Measurements from ENCODE around the gene WDR36. TPM values are rescaled to one million over a fixed set of nuclear protein-coding genes. Genes with fewer than 3 reads are reported as not detected.

Gene WDR36
- polyA plus RNA-seq, 1 of the 3 experiments (the other 2 are of a cell fraction) = 6.7 TPM

GRCh38 chr5:111132731-111133435, 40.7 kb downstream of the WDR36 start (continued):
- TF ChIP-seq SIN3A (IDR thresholded peaks at IDR 0.05; ENCODE audit: borderline replicate concordance, low read depth, low read length) (no peak), NFIC (IDR thresholded peaks at IDR 0.05; ENCODE audit: borderline replicate concordance) (no peak)
- TF ChIP-seq, protein P1, sequence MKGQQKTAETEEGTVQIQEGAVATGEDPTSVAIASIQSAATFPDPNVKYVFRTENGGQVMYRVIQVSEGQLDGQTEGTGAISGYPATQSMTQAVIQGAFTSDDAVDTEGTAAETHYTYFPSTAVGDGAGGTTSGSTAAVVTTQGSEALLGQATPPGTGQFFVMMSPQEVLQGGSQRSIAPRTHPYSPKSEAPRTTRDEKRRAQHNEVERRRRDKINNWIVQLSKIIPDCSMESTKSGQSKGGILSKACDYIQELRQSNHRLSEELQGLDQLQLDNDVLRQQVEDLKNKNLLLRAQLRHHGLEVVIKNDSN (IDR thresholded peaks at IDR 0.05; ENCODE audit: borderline replicate concordance, low read depth) = no peak

DNA sequence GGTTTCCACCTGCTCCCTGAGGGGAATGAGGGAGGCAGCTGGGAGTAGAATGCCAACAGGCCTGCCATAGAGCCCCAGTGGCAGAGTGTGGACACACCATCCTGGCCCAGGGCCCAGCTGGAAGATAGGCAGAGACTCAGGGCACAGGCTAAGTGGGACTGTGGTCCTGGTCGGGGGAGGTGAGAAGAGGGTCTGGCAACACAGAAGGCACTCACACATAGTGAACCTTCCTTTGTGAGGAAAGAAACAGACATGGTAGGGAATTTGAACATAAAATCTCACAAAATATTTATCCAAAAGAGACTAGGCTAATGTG, 41.2 kb downstream of the WDR36 start:
- peak; percentile 17 for DNase-seq
- Histone ChIP-seq H3K9me2 (no peaks in the 10 kb centered on the region), H3K36me3 (replicated peaks in 1 of 2; ENCODE audit: control insufficient read depth in 1 of 2, insufficient read depth in 2 of 2, low read length in 1 of 2) (peaks cover 9 to 11% of the 10 kb centered on the region in 2 experiments), H4K20me1 (ENCODE audit: insufficient read depth) (no peaks in the 10 kb centered on the region), H3K27me3 (ENCODE audit: insufficient read depth) (no peaks in the 10 kb centered on the region), H3K9ac (no peak overlapping the region), H3K4me1 (ENCODE audit: control insufficient read depth in 1 of 2, insufficient read depth in 2 of 2, low read depth in 1 of 2, low read length in 1 of 2) (peaks cover 0 to 4% of the 10 kb centered on the region in 2 experiments; a peak in 2 of 4 replicates), H2AFZ (ENCODE audit: low read depth) (no peak overlapping the region), H3K4me2 (no peak overlapping the region), H3K79me2 (ENCODE audit: insufficient read depth) (no peaks in the 10 kb centered on the region), H3K4me3 (ENCODE audit: low read depth in 2 of 2, low read length in 1 of 2) (no peak overlapping the region), H3K27ac (ENCODE audit: low read depth in 2 of 2, low read length in 1 of 2) (no peak overlapping the region), H3F3A (replicated peaks; ENCODE audit: insufficient read depth) (peaks cover 7% of the 10 kb centered on the region), H3K9me3 (no peaks in the 10 kb centered on the region)
- POLR2A ChIA-PET = no interaction called here
- TF ChIP-seq SMC3 (IDR thresholded peaks at IDR 0.05; ENCODE audit: low read depth, low read length) = no peak
- TF ChIP-seq MXI1 (IDR thresholded peaks at IDR 0.05; ENCODE audit: low read depth, low read length) = no peak
- no peak for TF ChIP-seq CHD2 (IDR thresholded peaks at IDR 0.05; ENCODE audit: low read length, partially characterized antibody)
- WGBS (ENCODE audit: low lambda C conversion rate) = 83% methylated on average over 1 of the region's 1 CpG
- CTCF ChIA-PET = interaction anchor here (2.5 kb wide), 1 partner anchor 23 kb away, joined by 8 read pairs; no protein-coding TSS in a partner anchor

DNA sequence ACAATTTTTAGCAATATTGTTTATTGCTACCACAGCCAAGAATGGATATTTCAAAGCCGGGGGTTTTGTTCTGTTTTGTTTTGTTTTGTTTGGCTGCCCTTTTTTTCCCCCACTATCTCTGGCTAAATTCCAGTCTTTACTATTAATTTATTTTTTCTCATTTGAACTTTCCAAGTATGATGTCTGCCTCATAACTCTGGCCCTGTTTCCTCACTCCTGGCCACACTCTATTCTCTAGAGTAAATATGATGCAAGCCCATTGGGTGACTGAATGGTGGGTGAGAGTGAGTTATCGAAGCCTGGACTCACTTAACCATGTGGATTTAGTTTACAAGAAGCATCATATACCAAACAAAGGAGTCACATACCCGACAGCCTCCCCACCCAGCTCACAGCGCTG, 41.9 kb downstream of the WDR36 start:
- H3K4me1 ChIP-seq (ENCODE audit: control insufficient read depth in 1 of 2, insufficient read depth in 2 of 2, low read depth in 1 of 2, low read length in 1 of 2) = peaks cover 0 to 4% of the 10 kb centered on the region in 2 experiments; a peak in 2 of 4 replicates
- H3K27me3 ChIP-seq (ENCODE audit: insufficient read depth) = no peaks in the 10 kb centered on the region
- H3F3A ChIP-seq (replicated peaks; ENCODE audit: insufficient read depth) = peaks cover 7% of the 10 kb centered on the region
- no peak overlapping the region for H3K4me3 ChIP-seq (ENCODE audit: low read depth in 2 of 2, low read length in 1 of 2)
- POLR2A ChIA-PET = no interaction called here
- H2AFZ ChIP-seq (ENCODE audit: low read depth) = no peak overlapping the region
- 89% methylated on average over 4 of the region's 4 CpGs for WGBS (ENCODE audit: low lambda C conversion rate)
- H3K27ac ChIP-seq (ENCODE audit: low read depth in 2 of 2, low read length in 1 of 2) = no peak overlapping the region
- H3K9ac ChIP-seq = no peak overlapping the region
- no peaks in the 10 kb centered on the region for H3K79me2 ChIP-seq (ENCODE audit: insufficient read depth)
- DNase-seq = no peak
- no peaks in the 10 kb centered on the region for H4K20me1 ChIP-seq (ENCODE audit: insufficient read depth)
- CTCF ChIA-PET = no interaction called here
- H3K36me3 ChIP-seq (replicated peaks in 1 of 2; ENCODE audit: control insufficient read depth in 1 of 2, insufficient read depth in 2 of 2, low read length in 1 of 2) = peaks cover 2 to 5% of the 10 kb centered on the region in 2 experiments
- H3K9me3 ChIP-seq = no peaks in the 10 kb centered on the region
- H3K9me2 ChIP-seq = no peaks in the 10 kb centered on the region
- H3K4me2 ChIP-seq = no peak overlapping the region
- TF ChIP-seq TEAD4 (IDR thresholded peaks at IDR 0.05; ENCODE audit: borderline replicate concordance, insufficient read depth) (no peak), RFX5 (IDR thresholded peaks at IDR 0.05; ENCODE audit: low read length) (no peak), CHD2 (IDR thresholded peaks at IDR 0.05; ENCODE audit: low read length, partially characterized antibody) (no peak), MXI1 (IDR thresholded peaks at IDR 0.05; ENCODE audit: low read depth, low read length) (no peak), YY1 (IDR thresholded peaks at IDR 0.05; ENCODE audit: low read depth) (no peak), RXRA (IDR thresholded peaks at IDR 0.05; ENCODE audit: borderline replicate concordance, low read depth) (no peak), IRF3 (IDR thresholded peaks at IDR 0.05; ENCODE audit: low read depth, low read length) (no peak), SIN3A (IDR thresholded peaks at IDR 0.05; ENCODE audit: borderline replicate concordance, low read depth, low read length) (no peak), ELF1 (IDR thresholded peaks at IDR 0.05) (no peak), PBX3 (IDR thresholded peaks at IDR 0.05) (no peak), NRF1 (IDR thresholded peaks at IDR 0.05; ENCODE audit: low read depth, low read length) (no peak), JUND (IDR thresholded peaks at IDR 0.05) (no peak)
- TF ChIP-seq, protein P2, sequence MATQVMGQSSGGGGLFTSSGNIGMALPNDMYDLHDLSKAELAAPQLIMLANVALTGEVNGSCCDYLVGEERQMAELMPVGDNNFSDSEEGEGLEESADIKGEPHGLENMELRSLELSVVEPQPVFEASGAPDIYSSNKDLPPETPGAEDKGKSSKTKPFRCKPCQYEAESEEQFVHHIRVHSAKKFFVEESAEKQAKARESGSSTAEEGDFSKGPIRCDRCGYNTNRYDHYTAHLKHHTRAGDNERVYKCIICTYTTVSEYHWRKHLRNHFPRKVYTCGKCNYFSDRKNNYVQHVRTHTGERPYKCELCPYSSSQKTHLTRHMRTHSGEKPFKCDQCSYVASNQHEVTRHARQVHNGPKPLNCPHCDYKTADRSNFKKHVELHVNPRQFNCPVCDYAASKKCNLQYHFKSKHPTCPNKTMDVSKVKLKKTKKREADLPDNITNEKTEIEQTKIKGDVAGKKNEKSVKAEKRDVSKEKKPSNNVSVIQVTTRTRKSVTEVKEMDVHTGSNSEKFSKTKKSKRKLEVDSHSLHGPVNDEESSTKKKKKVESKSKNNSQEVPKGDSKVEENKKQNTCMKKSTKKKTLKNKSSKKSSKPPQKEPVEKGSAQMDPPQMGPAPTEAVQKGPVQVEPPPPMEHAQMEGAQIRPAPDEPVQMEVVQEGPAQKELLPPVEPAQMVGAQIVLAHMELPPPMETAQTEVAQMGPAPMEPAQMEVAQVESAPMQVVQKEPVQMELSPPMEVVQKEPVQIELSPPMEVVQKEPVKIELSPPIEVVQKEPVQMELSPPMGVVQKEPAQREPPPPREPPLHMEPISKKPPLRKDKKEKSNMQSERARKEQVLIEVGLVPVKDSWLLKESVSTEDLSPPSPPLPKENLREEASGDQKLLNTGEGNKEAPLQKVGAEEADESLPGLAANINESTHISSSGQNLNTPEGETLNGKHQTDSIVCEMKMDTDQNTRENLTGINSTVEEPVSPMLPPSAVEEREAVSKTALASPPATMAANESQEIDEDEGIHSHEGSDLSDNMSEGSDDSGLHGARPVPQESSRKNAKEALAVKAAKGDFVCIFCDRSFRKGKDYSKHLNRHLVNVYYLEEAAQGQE (IDR thresholded peaks at IDR 0.05; ENCODE audit: low read depth, low read length) = no peak
- TF ChIP-seq, protein P3, sequence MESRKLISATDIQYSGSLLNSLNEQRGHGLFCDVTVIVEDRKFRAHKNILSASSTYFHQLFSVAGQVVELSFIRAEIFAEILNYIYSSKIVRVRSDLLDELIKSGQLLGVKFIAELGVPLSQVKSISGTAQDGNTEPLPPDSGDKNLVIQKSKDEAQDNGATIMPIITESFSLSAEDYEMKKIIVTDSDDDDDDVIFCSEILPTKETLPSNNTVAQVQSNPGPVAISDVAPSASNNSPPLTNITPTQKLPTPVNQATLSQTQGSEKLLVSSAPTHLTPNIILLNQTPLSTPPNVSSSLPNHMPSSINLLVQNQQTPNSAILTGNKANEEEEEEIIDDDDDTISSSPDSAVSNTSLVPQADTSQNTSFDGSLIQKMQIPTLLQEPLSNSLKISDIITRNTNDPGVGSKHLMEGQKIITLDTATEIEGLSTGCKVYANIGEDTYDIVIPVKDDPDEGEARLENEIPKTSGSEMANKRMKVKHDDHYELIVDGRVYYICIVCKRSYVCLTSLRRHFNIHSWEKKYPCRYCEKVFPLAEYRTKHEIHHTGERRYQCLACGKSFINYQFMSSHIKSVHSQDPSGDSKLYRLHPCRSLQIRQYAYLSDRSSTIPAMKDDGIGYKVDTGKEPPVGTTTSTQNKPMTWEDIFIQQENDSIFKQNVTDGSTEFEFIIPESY (IDR thresholded peaks at IDR 0.05; ENCODE audit: borderline replicate concordance, low read depth) = no peak

All from SK-N-SH (cell line).